GM13976 (cell line): Measurements from ENCODE around the gene AKAP8L.

Source experiments
- DNase-seq: peaks from one replicate; pipeline ENCODE4 v3.0.0; 2012; ENCODE audit warnings: low spot score
- in situ Hi-C: fragments of 300-500 bp; cut with MboI; formaldehyde crosslinking; loops from one replicate; pipeline ENCODE4 v1.12.0; 2022; ENCODE audit warnings: low sequenced_read_pairs, mixed read lengths, inconsistent platforms; ENCODE audit not compliant: unreplicated experiment
- TF ChIP-seq, protein P1 (sequence below): IDR thresholded peaks from 2 replicates; pipeline ENCODE4 v1.5.1; 2012; ENCODE audit warnings: borderline replicate concordance, mild to moderate bottlenecking; ENCODE audit not compliant: insufficient read depth; ENCODE audit errors: extremely low read depth, missing control alignments, control extremely low read depth

Gene AKAP8L

DNA sequence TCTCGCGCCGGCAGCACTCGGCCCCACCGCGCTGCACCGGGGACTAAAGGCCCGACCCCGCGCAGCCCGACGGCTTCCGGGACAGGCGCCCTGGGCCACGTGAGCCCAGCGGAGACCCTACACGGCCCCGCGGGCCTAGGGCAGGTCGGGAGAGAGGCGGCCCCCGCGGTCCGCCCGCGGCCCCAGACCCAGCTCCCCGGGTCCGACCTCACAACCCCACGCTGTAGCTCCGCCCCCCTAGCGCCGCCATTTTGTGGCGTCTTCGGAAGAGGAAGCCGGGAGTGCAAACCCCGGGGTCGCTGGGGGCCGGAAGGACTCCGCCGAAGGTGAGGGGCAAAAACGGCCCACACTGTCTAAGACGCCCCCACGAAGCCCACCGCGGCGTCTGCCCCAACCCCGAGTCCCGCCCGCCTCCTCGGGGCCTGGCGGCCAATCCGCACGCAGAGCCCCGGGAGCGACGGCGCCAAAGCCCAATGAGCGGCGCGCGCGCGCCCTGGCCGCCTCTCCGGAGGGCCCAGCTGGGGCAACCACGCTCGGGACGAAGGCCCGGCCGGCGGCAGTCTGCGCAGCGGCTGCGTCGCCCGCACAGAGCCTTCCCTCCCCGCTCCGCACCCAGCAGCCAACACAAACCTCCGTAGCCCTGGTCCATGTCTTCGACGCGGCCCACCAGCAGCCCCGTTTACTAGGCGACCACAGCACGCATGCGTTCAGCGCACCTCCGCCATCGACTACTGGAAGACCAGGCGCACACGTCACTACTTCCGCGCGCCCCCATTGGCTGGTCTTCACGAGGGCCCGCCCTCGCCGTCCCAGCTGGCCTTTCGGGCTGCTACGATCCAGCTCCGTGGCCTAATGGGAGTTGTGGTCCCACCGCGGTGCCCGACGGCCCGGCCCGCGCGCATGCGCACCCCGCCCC, 39.4 kb downstream of the AKAP8L start, which contains the start of gene AKAP8:
Gene AKAP8 (minus strand): TSS at position 705 of the 916 bp plus-strand sequence. CDS start 56 bp downstream, at position 649.
- DNase-seq, result peak; percentile 99
- TF ChIP-seq, protein P1, sequence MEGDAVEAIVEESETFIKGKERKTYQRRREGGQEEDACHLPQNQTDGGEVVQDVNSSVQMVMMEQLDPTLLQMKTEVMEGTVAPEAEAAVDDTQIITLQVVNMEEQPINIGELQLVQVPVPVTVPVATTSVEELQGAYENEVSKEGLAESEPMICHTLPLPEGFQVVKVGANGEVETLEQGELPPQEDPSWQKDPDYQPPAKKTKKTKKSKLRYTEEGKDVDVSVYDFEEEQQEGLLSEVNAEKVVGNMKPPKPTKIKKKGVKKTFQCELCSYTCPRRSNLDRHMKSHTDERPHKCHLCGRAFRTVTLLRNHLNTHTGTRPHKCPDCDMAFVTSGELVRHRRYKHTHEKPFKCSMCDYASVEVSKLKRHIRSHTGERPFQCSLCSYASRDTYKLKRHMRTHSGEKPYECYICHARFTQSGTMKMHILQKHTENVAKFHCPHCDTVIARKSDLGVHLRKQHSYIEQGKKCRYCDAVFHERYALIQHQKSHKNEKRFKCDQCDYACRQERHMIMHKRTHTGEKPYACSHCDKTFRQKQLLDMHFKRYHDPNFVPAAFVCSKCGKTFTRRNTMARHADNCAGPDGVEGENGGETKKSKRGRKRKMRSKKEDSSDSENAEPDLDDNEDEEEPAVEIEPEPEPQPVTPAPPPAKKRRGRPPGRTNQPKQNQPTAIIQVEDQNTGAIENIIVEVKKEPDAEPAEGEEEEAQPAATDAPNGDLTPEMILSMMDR, result no peak
- in situ Hi-C loops, result no loop called here

- TF ChIP-seq, protein P1, result no peak
- DNase-seq, result peak; percentile 80
- in situ Hi-C loops, result no loop called here
Observed at GRCh38 chr19:15378534-15379082, 40.2 kb downstream of the AKAP8L start.

DNA sequence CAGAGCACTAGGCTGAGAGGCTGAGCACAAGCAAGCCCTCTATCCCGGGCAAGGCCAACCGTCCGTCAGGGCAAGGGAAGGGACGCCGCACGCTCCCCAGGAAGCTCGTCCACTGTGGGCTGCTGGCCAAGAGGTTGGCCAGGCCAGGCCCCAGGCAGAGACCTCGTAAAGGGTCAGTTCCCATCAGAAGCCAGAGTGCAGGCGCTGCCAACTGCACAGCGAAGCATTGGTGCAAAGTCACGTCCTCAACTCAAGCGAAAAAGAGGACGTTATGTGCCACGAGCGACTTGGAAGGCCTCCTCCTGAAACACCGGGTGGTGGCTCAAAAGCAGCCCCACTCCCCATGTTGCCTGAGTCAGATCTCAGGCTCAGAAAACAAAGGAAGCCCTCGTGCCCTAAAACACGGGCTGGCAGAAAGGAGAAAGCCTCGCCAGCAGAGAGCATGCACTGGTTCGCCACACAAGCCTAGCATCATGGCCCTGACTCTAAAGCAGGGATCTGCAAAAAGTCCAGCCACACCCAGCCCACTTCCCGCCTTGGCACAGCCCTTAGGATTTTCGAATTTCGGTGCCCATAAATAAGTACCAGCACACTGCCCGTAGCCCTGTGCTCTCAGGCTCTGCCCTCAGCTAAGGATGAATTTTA, 43.9 kb downstream of the AKAP8L start:
- TF ChIP-seq, protein P1, result no peak
- peak; percentile 20 for DNase-seq
- in situ Hi-C loops, result no loop called here

- peak; percentile 24 for DNase-seq
- in situ Hi-C loops, result no loop called here
- TF ChIP-seq, protein P1, result no peak
Observed at GRCh38 chr19:15374105-15374651, 44.6 kb downstream of the AKAP8L start.

GRCh38 chr19:15373644-15374043, 45.1 kb downstream of the AKAP8L start:
- TF ChIP-seq, protein P1, result no peak
- in situ Hi-C loops, result no loop called here
- no peak for DNase-seq

- TF ChIP-seq, protein P1, result no peak
- in situ Hi-C loops, result no loop called here
- DNase-seq, result no peak
Observed at GRCh38 chr19:15372891-15373301, 45.9 kb downstream of the AKAP8L start.
